ENCODE data around the gene POLA2. TPM values are rescaled to one million over a fixed set of nuclear protein-coding genes. Genes with fewer than 3 reads are reported as not detected.

Gene POLA2, protein sequence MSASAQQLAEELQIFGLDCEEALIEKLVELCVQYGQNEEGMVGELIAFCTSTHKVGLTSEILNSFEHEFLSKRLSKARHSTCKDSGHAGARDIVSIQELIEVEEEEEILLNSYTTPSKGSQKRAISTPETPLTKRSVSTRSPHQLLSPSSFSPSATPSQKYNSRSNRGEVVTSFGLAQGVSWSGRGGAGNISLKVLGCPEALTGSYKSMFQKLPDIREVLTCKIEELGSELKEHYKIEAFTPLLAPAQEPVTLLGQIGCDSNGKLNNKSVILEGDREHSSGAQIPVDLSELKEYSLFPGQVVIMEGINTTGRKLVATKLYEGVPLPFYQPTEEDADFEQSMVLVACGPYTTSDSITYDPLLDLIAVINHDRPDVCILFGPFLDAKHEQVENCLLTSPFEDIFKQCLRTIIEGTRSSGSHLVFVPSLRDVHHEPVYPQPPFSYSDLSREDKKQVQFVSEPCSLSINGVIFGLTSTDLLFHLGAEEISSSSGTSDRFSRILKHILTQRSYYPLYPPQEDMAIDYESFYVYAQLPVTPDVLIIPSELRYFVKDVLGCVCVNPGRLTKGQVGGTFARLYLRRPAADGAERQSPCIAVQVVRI
- total RNA-seq (1 to 10 TPM; 3.2 to 9.0 (median 4.2) TPM), polyA plus RNA-seq (1 to 10 TPM; 4.3 to 6.7 TPM)
- long read RNA-seq, donor 1, partial matches to known transcripts, result 1 of 3 reads
- long read RNA-seq, donor 1, other reads (novel, unspliced or antisense), result 1 of 3 reads
- long read RNA-seq, donor 2, transcript POLA2-201 (18 exons, 3,744 nt), result major isoform, 8 of 15 reads
- long read RNA-seq, donor 2, partial matches to known transcripts, result 6 of 15 reads
- long read RNA-seq, donor 2, other reads (novel, unspliced or antisense), result 1 of 15 reads
- long read RNA-seq, donor 3, partial matches to known transcripts, result 2 of 4 reads
- long read RNA-seq, donor 3, other reads (novel, unspliced or antisense), result 1 of 4 reads

DNA sequence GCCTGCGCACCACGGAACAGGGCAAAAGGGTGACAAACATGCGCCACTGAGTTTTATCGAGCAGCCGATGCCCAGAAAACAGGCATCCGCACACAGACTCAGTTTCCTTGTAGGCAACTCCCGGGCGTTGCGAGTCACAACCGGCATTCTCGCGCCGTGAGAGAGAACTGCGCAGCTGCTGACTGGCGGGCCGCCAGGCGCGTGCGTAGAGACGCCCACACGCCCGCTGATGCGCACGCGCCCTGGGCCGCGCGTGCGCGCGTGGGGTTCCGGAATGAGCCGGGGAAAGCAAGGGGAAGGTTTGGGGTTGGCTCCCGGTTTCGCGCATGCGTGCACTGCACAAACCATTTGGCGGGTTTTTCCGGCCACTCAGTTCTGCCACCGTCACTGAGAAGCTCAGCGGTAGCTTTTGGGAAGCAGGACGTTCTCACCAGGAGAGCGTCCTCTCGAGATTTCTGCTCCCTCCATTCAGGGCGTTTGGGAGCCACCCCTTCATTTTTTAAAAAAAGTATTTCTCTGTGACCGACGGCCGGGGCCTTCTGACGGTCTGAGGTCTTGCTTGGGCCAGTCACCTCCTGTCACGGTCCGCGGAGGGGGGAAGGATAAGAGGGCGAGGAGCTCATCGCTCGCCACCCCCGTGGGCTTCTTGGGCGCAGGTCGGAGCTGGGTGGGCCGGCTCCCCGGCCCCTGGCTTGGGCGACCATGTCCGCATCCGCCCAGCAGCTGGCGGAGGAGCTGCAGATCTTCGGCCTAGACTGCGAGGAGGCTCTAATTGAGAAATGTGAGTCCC, at the start of gene POLA2:
Gene POLA2, plus strand, starts transcription at position 372 of the 790 bp plus-strand sequence. Its CDS starts 331 bp downstream, at position 703.
- peak; percentile 69 to 89 for TF ChIP-seq POLR2A (IDR thresholded peaks at IDR 0.05)
- TF ChIP-seq, protein P1, sequence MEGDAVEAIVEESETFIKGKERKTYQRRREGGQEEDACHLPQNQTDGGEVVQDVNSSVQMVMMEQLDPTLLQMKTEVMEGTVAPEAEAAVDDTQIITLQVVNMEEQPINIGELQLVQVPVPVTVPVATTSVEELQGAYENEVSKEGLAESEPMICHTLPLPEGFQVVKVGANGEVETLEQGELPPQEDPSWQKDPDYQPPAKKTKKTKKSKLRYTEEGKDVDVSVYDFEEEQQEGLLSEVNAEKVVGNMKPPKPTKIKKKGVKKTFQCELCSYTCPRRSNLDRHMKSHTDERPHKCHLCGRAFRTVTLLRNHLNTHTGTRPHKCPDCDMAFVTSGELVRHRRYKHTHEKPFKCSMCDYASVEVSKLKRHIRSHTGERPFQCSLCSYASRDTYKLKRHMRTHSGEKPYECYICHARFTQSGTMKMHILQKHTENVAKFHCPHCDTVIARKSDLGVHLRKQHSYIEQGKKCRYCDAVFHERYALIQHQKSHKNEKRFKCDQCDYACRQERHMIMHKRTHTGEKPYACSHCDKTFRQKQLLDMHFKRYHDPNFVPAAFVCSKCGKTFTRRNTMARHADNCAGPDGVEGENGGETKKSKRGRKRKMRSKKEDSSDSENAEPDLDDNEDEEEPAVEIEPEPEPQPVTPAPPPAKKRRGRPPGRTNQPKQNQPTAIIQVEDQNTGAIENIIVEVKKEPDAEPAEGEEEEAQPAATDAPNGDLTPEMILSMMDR (IDR thresholded peaks at IDR 0.05), result no peak
- intact Hi-C loops (cut with DNase I), result loop anchor here in 1 of 10 donors (5.0 kb wide), 1 partner anchor 71 kb away; the partner anchor contains the start of gene DPF2
- Histone ChIP-seq H3K27ac (peak within 1 kb of the TSS; percentile 71 to 96 (median 92)), H3K9me3 (no peaks in the 10 kb centered on the region), H3K4me3 (peak within 1 kb of the TSS; percentile 57 to 85 (median 76)), H3K27me3 (no peaks in the 10 kb centered on the region), H3K36me3 (peaks cover 0 to 9% (median under 1%) of the 10 kb centered on the region in 9 donors), H3K4me1 (peaks cover 0 to 21% (median 11%) of the 10 kb centered on the region in 12 donors)
- ATAC-seq, result peak; percentile 93 to 98 (median 96)
- 0 to 1% (median 1%) methylated on average over 51 to 66 of the region's 66 CpGs for WGBS, 4 donors
- DNase-seq, result peak; percentile 95 to 98 (median 95)

GRCh38 chr11:65212226-65212801, 49.4 kb upstream of the POLA2 start:
- Histone ChIP-seq H3K36me3 (peaks cover 0 to 50% (median 42%) of the 10 kb centered on the region in 9 donors), H3K4me3 (no peak overlapping the region), H3K27me3 (no peaks in the 10 kb centered on the region), H3K27ac (no peak overlapping the region), H3K9me3 (no peaks in the 10 kb centered on the region), H3K4me1 (peaks cover 0 to 13% (median 0%) of the 10 kb centered on the region in 12 donors)
- ATAC-seq, result peak in 2 of 4 donors; percentile 4 to 11
- TF ChIP-seq, protein P1 (IDR thresholded peaks at IDR 0.05), result no peak
- TF ChIP-seq POLR2A (IDR thresholded peaks at IDR 0.05), result no peak
- intact Hi-C loops (cut with DNase I), result no loop called here
- no peak for DNase-seq
- WGBS, 4 donors, result 59 to 74% (median 65%) methylated on average over 12 to 13 of the region's 13 CpGs

GRCh38 chr11:65213322-65214211, 48.2 kb upstream of the POLA2 start:
- Histone ChIP-seq H3K4me1 (peaks cover 0 to 13% (median 0%) of the 10 kb centered on the region in 12 donors), H3K9me3 (no peaks in the 10 kb centered on the region), H3K27me3 (no peaks in the 10 kb centered on the region), H3K4me3 (no peak overlapping the region), H3K36me3 (peaks cover 0 to 38% (median 33%) of the 10 kb centered on the region in 9 donors), H3K27ac (no peak overlapping the region)
- 62 to 74% (median 63%) methylated on average over 21 to 26 of the region's 26 CpGs for WGBS, 4 donors
- peak in 2 of 4 donors; percentile 20 to 36 for ATAC-seq
- no peak for TF ChIP-seq POLR2A (IDR thresholded peaks at IDR 0.05)
- TF ChIP-seq, protein P1 (IDR thresholded peaks at IDR 0.05), result no peak
- intact Hi-C loops (cut with DNase I), result no loop called here
- no peak for DNase-seq

Measured in heart left ventricle (tissue), 16 donors.